ENCODE results near the gene KCNQ5.

The KCNQ5 gene

GRCh38 chr6:73050706-73051105 lies 428.8 kb downstream of the KCNQ5 start:
- H2BK12ac ChIP-seq (ENCODE audit: low read length) = no peak overlapping the region
- no peaks in the 10 kb centered on the region for H3K27me3 ChIP-seq (ENCODE audit: insufficient read depth, low read length)
- DNase-seq = no peak
- no peak overlapping the region for H2BK120ac ChIP-seq (ENCODE audit: insufficient read depth, low read length, poor library complexity)
- no peak overlapping the region for H3K23ac ChIP-seq (ENCODE audit: low read length)
- no peak overlapping the region for H4K8ac ChIP-seq (ENCODE audit: low read depth, low read length)
- no peak overlapping the region for H3K4me2 ChIP-seq (ENCODE audit: low read length)
- no peak overlapping the region for H4K91ac ChIP-seq (ENCODE audit: low read depth, low read length)
- H4K12ac ChIP-seq (ENCODE audit: low read depth, low read length) = no peak overlapping the region
- no peak overlapping the region for H3K14ac ChIP-seq (ENCODE audit: low read length)
- no peak overlapping the region for H3K9ac ChIP-seq (ENCODE audit: low read length)
- H3K79me2 ChIP-seq (ENCODE audit: control insufficient read depth, insufficient read depth, low read length, poor library complexity) = no peaks in the 10 kb centered on the region
- H2AFZ ChIP-seq (ENCODE audit: insufficient read depth, low read length, poor library complexity) = no peak overlapping the region
- H3K9me3 ChIP-seq (ENCODE audit: insufficient read depth, low read depth, low read length) = peaks cover 3% of the 10 kb centered on the region
- H3K4me1 ChIP-seq (ENCODE audit: control insufficient read depth in 1 of 2, insufficient read depth in 2 of 2, low read length in 2 of 2) = no peaks in the 10 kb centered on the region
- no peak overlapping the region for H3K18ac ChIP-seq (ENCODE audit: low read length)
- WGBS (ENCODE audit: extremely low coverage, insufficient coverage, insufficient read length) = no CpG with 5 or more reads among the region's 1 CpG
- H3K27ac ChIP-seq (ENCODE audit: low read depth, low read length) = no peak overlapping the region
- no peak overlapping the region for H3K4ac ChIP-seq (ENCODE audit: low read depth, low read length)
- no peak overlapping the region for H2BK5ac ChIP-seq (ENCODE audit: low read depth, low read length, poor library complexity)
- no peak overlapping the region for H3K4me3 ChIP-seq (ENCODE audit: low read depth, low read length)
- no peaks in the 10 kb centered on the region for H3K36me3 ChIP-seq (ENCODE audit: control insufficient read depth in 1 of 2, insufficient read depth in 2 of 2, low read length in 2 of 2)
- no peaks in the 10 kb centered on the region for H3K79me1 ChIP-seq (ENCODE audit: low read length)
- no peak overlapping the region for H2AK5ac ChIP-seq (ENCODE audit: low read length)

DNA sequence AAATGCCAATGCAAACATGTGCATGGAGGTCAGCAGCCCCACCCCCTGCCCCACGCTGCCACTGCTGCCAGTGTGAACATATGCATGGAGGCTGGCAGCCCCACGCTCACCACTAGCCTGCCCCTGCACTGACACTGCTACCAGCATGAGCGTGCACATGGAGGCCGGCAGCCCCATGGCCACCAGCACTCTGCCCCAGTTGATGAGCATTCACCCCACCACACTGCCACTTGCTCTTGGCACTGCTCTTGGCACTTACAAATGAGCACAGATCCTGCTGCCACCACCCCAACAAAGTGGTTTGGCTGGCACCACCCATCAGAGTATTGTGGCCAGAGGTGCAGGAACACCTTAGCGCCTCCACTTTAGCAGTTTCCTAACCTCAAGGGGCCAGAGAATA lies 429.3 kb downstream of the KCNQ5 start:
- Histone ChIP-seq H3K4me2 (ENCODE audit: low read length) (no peak overlapping the region), H3K9me3 (ENCODE audit: insufficient read depth, low read depth, low read length) (peaks cover 3% of the 10 kb centered on the region), H2BK12ac (ENCODE audit: low read length) (no peak overlapping the region), H4K12ac (ENCODE audit: low read depth, low read length) (no peak overlapping the region), H3K27ac (ENCODE audit: low read depth, low read length) (no peak overlapping the region), H2AK5ac (ENCODE audit: low read length) (no peak overlapping the region), H3K79me1 (ENCODE audit: low read length) (no peaks in the 10 kb centered on the region), H3K4me1 (ENCODE audit: control insufficient read depth in 1 of 2, insufficient read depth in 2 of 2, low read length in 2 of 2) (no peaks in the 10 kb centered on the region), H3K79me2 (ENCODE audit: control insufficient read depth, insufficient read depth, low read length, poor library complexity) (no peaks in the 10 kb centered on the region), H3K23ac (ENCODE audit: low read length) (no peak overlapping the region), H3K9ac (ENCODE audit: low read length) (no peak overlapping the region), H3K36me3 (ENCODE audit: control insufficient read depth in 1 of 2, insufficient read depth in 2 of 2, low read length in 2 of 2) (no peaks in the 10 kb centered on the region), H4K8ac (ENCODE audit: low read depth, low read length) (no peak overlapping the region), H3K14ac (ENCODE audit: low read length) (no peak overlapping the region), H3K4ac (ENCODE audit: low read depth, low read length) (no peak overlapping the region), H3K4me3 (ENCODE audit: low read depth, low read length) (no peak overlapping the region), H3K27me3 (ENCODE audit: insufficient read depth, low read length) (no peaks in the 10 kb centered on the region), H2BK5ac (ENCODE audit: low read depth, low read length, poor library complexity) (no peak overlapping the region), H4K91ac (ENCODE audit: low read depth, low read length) (no peak overlapping the region), H2BK120ac (ENCODE audit: insufficient read depth, low read length, poor library complexity) (no peak overlapping the region), H3K18ac (ENCODE audit: low read length) (no peak overlapping the region), H2AFZ (ENCODE audit: insufficient read depth, low read length, poor library complexity) (no peak overlapping the region)
- no CpG with 5 or more reads among the region's 5 CpGs for WGBS (ENCODE audit: extremely low coverage, insufficient coverage, insufficient read length)
- DNase-seq = no peak

- H3K18ac ChIP-seq (ENCODE audit: low read length) = no peak overlapping the region
- no peak overlapping the region for H4K12ac ChIP-seq (ENCODE audit: low read depth, low read length)
- no peak overlapping the region for H4K91ac ChIP-seq (ENCODE audit: low read depth, low read length)
- H2AFZ ChIP-seq (ENCODE audit: insufficient read depth, low read length, poor library complexity) = no peak overlapping the region
- no peak overlapping the region for H3K9ac ChIP-seq (ENCODE audit: low read length)
- no peak overlapping the region for H3K14ac ChIP-seq (ENCODE audit: low read length)
- no peak overlapping the region for H3K4me3 ChIP-seq (ENCODE audit: low read depth, low read length)
- H3K9me3 ChIP-seq (ENCODE audit: insufficient read depth, low read depth, low read length) = peaks cover 3% of the 10 kb centered on the region
- H3K27me3 ChIP-seq (ENCODE audit: insufficient read depth, low read length) = no peaks in the 10 kb centered on the region
- no peak overlapping the region for H2BK12ac ChIP-seq (ENCODE audit: low read length)
- no peaks in the 10 kb centered on the region for H3K4me1 ChIP-seq (ENCODE audit: control insufficient read depth in 1 of 2, insufficient read depth in 2 of 2, low read length in 2 of 2)
- H3K4me2 ChIP-seq (ENCODE audit: low read length) = no peak overlapping the region
- H3K27ac ChIP-seq (ENCODE audit: low read depth, low read length) = no peak overlapping the region
- H2BK120ac ChIP-seq (ENCODE audit: insufficient read depth, low read length, poor library complexity) = no peak overlapping the region
- no peak overlapping the region for H3K4ac ChIP-seq (ENCODE audit: low read depth, low read length)
- H3K79me2 ChIP-seq (ENCODE audit: control insufficient read depth, insufficient read depth, low read length, poor library complexity) = no peaks in the 10 kb centered on the region
- no peak overlapping the region for H2AK5ac ChIP-seq (ENCODE audit: low read length)
- DNase-seq = no peak
- H3K79me1 ChIP-seq (ENCODE audit: low read length) = no peaks in the 10 kb centered on the region
- no peak overlapping the region for H4K8ac ChIP-seq (ENCODE audit: low read depth, low read length)
- H3K23ac ChIP-seq (ENCODE audit: low read length) = no peak overlapping the region
- H3K36me3 ChIP-seq (ENCODE audit: control insufficient read depth in 1 of 2, insufficient read depth in 2 of 2, low read length in 2 of 2) = no peaks in the 10 kb centered on the region
- WGBS (ENCODE audit: extremely low coverage, insufficient coverage, insufficient read length) = no CpG with 5 or more reads among the region's 11 CpGs
- no peak overlapping the region for H2BK5ac ChIP-seq (ENCODE audit: low read depth, low read length, poor library complexity)
These were observed 433.1 kb downstream of the KCNQ5 start for GRCh38 chr6:73054958-73055357.

DNA sequence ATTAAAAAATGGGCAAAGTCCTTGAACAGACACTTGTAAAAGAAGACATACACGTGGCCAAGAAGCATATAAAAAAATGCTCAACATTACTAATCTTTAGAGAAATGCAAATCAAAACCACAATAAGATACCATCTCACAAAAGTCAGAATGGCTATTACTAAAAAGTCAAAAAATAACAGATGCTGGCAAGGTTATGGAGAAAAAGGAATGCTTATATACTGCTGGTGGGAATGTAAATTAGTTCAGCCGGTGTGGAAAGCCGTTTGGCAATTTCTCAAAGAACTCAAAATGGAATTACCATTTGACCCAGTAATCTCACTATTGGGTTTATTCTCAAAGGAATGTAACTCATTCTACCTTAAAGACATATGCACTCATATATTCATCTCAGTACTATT lies 436.9 kb downstream of the KCNQ5 start:
- no peak overlapping the region for H2BK5ac ChIP-seq (ENCODE audit: low read depth, low read length, poor library complexity)
- no peaks in the 10 kb centered on the region for H3K79me2 ChIP-seq (ENCODE audit: control insufficient read depth, insufficient read depth, low read length, poor library complexity)
- H3K27ac ChIP-seq (ENCODE audit: low read depth, low read length) = no peak overlapping the region
- no peak overlapping the region for H2AK5ac ChIP-seq (ENCODE audit: low read length)
- no CpG with 5 or more reads among the region's 3 CpGs for WGBS (ENCODE audit: extremely low coverage, insufficient coverage, insufficient read length)
- no peak overlapping the region for H4K12ac ChIP-seq (ENCODE audit: low read depth, low read length)
- no peaks in the 10 kb centered on the region for H3K9me3 ChIP-seq (ENCODE audit: insufficient read depth, low read depth, low read length)
- H3K18ac ChIP-seq (ENCODE audit: low read length) = no peak overlapping the region
- no peak overlapping the region for H2BK120ac ChIP-seq (ENCODE audit: insufficient read depth, low read length, poor library complexity)
- H4K8ac ChIP-seq (ENCODE audit: low read depth, low read length) = no peak overlapping the region
- H3K36me3 ChIP-seq (ENCODE audit: control insufficient read depth in 1 of 2, insufficient read depth in 2 of 2, low read length in 2 of 2) = no peaks in the 10 kb centered on the region
- no peak overlapping the region for H3K14ac ChIP-seq (ENCODE audit: low read length)
- H3K4me2 ChIP-seq (ENCODE audit: low read length) = no peak overlapping the region
- DNase-seq = no peak
- H2BK12ac ChIP-seq (ENCODE audit: low read length) = no peak overlapping the region
- H3K4ac ChIP-seq (ENCODE audit: low read depth, low read length) = no peak overlapping the region
- H3K27me3 ChIP-seq (ENCODE audit: insufficient read depth, low read length) = no peaks in the 10 kb centered on the region
- H3K4me1 ChIP-seq (ENCODE audit: control insufficient read depth in 1 of 2, insufficient read depth in 2 of 2, low read length in 2 of 2) = no peaks in the 10 kb centered on the region
- no peak overlapping the region for H3K4me3 ChIP-seq (ENCODE audit: low read depth, low read length)
- no peaks in the 10 kb centered on the region for H3K79me1 ChIP-seq (ENCODE audit: low read length)
- H3K9ac ChIP-seq (ENCODE audit: low read length) = no peak overlapping the region
- H3K23ac ChIP-seq (ENCODE audit: low read length) = no peak overlapping the region
- H4K91ac ChIP-seq (ENCODE audit: low read depth, low read length) = no peak overlapping the region
- H2AFZ ChIP-seq (ENCODE audit: insufficient read depth, low read length, poor library complexity) = no peak overlapping the region
